Endometrial microvascular endothelial cells (primary cell): ENCODE data around the gene ENAM. TPM values are rescaled to one million over a fixed set of nuclear protein-coding genes. Genes with fewer than 3 reads are reported as not detected.
"Not testable (repeated sequence)": the region's sequence is repeated elsewhere in the genome, so short reads cannot be mapped to it uniquely, and the experiment has no call there.

ENCODE experiments used
- in situ Hi-C: cut with HindIII; loops from 2 replicates; pipeline ENCODE4 v1.10.0; 2017; ENCODE audit warnings: low sequenced_read_pairs, low pct_unique_long_range_greater_than_20kb; ENCODE audit errors: inconsistent ontology term
- total RNA-seq: library from RNA; depleted of rRNA; stranded (reverse); fragments of >200 nt; gene quantifications from one replicate; pipeline ENCODE4 v1.2.3, GENCODE V29; 2015; ENCODE audit errors: inconsistent ontology term

Gene ENAM
- total RNA-seq, 1 donor from 2014 or later, result not detected

DNA sequence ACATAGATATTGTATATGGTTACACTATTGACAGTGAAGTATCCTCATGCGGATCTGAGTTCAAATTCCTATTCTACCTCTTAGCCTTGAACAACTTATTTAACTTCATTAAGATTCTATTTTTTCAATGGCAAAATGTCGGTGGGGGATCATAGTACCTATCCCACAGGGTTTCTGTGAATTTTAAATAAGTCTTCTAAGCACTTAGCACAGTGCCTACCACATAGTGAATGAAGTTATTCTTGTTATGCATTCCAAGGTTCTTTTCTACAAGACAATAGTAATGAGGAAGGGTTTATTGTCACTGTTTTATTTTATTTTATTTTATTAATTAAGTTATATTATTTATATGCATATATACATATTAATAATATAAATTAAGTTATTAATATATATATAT is 8.8 kb upstream of the ENAM start:
- in situ Hi-C loops, result no loop called here

DNA sequence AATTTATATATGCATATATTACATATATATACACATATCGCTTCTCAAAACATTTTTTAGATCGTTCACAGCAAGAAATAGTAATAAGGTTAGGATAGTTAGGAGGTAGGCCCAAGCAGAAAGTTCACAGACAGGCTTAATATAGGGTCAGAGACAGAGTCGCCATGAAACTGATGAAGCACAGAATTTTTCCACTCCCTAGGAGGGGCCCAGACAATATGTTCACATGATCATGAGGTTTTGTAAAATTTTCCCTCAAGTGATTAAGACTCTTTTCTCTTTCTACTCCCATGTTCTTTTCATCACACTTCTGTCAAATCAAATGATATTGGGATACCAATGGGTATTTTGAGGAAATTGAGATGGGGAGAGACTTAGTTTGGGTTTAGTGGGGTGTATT is 5.2 kb upstream of the ENAM start:
- in situ Hi-C loops, result no loop called here

DNA sequence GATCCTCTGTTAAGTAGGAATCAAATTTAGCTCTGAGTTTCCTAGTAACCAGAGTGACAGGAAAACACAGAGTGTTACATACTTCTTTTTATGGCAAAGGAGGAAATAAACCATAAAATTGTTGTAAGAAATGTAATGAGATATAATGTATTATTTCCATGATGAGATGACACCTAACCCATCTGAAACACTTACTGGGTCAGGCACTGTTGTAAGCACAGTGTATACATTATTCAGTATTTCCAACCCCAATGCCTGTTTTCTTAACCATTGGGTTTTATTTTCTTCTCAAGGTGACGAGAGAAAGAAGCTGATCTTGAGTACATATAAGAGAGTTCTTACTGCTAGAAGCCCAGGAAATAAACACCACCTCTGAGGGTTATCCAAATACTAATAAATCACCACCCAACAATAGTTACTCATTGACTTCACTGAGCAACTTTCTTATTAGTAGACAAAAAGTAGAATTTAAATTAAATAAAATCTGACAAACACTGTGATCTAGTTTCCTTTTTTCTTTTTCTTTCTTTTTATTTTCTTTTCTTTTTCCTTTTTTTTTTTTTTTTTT is 4.2 kb upstream of the ENAM start:
- in situ Hi-C loops, result no loop called here

DNA sequence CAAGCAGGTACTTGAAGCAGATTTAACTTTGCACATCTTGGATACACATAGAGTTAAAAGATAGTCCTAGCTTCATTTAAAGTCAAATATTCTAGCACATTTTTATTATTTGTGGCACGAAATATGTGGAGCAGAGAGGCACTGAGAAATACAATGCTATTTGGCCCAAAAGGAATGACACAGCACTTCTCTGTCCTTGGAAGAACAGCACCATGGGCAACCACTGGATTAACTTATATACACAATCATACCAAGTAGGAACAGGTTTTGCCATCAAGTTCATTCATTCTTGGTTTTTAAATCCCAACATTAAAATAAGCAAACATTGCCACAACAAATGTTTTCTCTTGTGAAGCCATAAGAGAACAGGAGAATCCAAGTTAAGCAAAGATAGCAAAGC is 924 bp upstream of the ENAM start:
- in situ Hi-C loops, result no loop called here

DNA sequence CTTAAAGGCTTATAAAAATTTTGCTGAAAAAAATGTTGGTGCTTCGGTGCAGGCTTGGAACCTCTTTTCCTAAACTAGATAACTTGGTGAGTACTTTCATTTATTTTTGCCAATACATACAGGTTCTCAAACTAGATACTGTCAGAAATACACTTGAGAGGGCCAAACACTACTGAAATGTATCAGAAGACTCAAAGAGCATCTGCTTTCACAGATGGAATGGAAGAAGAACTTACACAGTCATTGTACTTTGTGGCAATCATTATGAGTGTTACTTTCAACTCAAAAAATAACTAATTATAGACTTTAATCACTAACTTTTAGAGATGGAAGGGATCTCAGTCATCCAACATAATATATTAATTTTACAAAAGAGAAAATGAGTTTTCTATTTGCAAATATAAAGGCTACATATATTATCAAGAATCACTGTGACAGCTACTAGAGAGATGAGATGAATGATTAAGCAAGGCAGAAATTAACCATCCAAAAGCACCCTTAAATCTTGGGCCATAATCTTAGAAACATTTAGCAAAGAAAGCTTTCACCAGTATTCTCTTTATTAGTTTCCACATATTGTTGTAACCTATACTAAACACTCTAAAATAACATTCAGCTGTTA is 1.0 kb downstream of the ENAM start:
- in situ Hi-C loops, result no loop called here

DNA sequence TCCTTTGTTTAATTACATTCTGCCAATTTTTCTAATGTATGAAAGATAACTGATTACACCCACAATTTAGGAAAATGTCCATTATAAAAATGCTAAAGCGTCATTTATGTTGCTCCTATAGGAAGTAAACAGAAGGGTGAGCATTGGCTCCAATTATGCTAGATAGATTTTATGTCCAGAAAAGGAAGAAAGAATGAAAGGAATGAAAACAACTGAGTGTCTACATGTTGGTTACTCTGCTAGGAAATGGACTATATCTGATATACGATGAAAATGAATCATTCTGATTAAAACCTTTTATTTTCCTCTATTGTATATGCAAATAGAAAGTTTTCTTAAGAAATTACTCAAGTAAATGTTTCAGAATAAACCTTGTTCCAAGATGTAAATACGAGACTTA is 1.6 kb downstream of the ENAM start:
- in situ Hi-C loops, result no loop called here

DNA sequence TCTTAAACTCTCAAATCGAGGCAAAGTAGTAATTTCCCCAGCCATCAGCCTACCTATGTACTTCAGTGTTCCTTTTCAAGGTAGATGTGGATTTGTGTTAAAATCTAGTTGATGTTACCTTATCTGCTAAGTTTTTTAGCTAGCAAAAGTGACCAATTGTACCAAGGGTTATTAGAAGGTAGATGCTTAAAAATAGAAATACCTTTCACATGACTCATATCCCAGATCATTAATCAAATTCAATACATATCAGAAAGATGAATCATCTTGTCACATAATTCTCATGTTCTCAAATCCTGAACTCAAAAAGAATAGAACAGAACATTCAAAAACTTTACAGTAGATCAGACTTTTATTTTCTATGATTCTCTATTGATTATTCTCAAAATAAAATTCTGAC is 3.5 kb downstream of the ENAM start:
- in situ Hi-C loops, result no loop called here

DNA sequence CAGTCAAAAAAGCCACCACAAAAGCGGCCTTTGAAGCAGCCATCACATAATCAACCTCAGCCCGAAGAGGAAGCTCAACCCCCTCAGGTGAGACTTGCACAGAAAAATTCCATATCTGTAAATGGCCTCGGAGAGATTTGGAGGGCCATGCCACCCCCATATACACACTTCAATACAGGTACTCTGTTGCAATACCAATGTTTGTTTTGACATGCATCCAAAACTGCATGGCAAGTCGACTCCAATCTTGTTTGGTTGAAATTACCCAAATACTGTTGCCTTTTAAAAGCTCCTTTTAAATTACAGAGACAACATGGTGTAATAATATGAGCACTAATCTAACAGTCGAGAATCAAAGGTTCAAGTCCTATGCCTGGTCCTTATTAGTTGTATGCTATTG is 5.9 kb downstream of the ENAM start:
- in situ Hi-C loops, result no loop called here

DNA sequence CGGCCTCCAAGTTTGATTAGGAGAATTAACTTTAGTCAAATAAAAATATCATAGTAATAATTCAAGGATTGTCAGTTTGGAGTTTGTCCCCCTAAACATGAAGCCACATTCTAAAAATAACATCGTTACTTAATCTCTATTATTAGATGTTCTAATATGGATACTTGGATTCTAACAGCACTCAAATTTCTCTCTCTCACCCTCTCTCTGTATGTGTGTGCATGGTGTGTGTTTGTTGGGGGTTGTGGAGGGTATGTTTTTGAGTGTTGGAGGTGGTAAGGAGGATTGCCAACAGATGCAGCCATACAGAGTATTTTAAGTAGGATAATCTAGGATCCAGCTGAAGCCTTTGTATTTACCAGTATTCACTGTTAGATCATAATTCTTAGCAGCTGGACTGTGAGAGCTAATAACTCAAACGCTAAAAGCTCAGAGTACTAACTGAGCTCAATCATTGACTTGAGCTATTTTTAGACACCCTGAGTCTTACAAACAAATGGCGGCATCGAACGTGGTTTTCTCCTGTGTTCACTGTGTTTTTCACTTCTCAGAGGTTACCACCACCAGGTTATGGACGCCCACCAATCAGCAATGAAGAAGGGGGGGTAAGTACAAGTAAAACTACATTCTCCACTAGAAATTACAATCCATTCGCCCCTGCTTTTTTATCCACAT is 8.8 kb downstream of the ENAM start:
- in situ Hi-C loops, result no loop called here

DNA sequence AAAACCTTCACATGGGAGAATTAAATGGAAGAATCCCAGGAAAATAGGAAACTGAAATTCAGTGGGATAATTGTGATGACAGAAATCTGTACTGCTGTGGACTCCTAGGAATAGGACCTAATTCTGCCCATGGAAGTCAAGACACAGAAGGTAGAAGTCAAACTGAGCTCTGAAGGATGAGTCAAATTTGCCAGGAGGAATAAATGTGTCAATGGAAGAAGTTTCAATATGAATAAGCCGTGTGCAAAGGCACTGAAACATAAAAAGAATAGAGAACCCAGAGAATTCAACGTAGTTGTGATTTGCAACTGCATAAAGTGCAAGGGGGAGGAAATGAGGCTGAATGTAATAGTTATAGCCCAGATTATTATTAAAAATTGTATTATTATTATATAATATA is 11.6 kb downstream of the ENAM start:
- in situ Hi-C loops, result no loop called here

DNA sequence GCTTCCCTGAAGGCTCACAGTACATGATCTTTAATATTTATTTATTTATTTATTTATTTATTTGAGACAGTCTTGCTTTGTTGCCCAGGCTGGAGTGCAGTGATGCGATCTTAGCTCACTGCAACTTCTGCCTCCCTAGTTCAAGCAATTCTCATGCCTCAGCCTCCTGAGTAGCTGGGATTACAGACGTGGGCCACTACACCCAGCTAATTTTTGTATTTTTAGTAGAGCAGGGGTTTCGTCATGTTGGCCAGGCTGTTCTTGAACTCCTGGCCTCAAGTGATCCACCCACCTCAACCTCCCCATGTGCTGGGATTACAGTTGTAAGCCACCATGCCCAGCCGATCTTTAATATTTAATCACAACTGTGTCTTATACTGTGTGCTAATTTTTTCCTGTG is 22.2 kb downstream of the ENAM start:
- in situ Hi-C loops, result not testable (repeated sequence)

DNA sequence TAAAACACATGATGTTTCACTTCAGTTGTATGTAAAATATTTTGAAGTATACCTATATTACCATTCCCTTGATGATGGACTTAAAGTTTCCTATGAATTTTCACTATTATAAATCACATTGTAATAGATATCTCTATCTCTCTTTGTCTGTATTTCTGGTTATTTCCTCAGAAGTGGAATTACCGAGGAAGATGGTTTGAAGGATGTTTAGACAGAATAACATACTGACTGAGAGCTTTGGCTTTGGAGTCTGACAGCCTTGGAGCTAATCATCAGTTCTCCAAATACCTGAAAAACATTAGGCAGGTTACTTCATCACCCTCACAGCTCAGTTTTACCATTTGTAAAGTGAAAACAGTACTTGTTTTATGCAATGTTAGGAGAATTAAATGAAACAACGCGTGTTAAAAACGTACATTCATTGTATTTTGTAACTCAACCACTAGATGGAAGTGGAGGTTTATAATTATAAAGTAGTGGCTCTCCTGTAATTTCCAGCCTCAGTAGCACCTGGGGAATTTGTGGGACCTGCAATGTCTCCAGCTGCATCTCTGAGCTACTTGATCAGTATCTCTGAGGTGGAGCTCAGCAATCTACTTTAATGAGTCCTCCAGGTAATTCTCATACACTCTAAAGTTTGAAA is 23.4 kb downstream of the ENAM start:
- in situ Hi-C loops, result no loop called here

DNA sequence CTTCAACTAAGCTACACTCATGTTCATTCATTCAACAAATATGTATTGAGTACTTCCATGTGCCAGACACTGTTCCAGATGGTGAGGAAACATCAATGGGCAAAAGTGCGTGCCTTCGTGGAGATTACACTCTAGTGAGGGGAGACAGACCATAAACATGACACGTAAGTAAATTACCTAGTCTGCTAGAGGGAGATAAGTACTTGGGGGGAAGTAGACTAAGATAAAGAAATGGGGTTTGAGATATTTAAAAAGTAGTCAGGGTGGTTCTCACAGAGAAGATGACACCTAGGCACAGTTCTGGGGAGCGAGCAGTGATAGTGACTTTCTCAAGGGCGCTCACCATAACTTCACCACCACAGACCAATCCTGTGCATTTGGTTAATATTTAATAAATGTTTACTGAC is 26.1 kb downstream of the ENAM start:
- in situ Hi-C loops, result no loop called here

DNA sequence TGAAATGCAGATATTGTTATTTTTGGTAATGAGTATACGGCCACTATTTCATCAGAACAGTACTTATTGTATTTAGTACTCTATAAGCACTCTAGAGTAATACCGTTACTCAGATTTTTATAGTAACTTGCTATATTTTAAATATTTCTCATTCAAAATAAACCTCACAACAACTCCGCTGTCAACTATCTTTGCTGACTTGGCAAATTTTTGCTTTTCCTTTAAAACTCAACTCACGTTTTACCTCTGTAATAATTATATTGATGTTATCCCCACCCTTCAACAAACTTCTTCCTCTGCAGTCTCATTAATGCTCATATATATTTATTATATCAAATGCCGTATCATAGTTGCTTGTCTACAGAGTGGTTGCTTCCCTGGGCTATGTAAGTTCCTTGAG is 28.8 kb downstream of the ENAM start:
- in situ Hi-C loops, result no loop called here

DNA sequence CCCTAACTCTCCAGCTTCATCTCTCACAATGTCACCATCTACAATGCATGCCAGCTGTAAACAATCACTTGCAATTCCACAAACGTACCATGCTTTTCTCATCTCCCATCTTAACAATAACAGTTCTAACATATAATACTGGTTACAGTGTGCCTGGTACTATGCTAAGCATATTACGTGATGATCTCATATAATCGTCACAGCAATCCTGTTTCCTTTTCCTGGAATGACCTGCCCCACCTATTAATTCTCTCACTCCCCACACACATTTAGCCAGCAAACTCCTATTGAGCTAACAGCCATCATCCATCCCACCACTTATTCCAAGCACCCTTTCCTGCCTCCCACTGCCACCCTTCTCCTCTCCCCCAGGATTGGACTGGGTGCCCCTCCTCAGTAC is 29.9 kb downstream of the ENAM start:
- in situ Hi-C loops, result no loop called here

DNA sequence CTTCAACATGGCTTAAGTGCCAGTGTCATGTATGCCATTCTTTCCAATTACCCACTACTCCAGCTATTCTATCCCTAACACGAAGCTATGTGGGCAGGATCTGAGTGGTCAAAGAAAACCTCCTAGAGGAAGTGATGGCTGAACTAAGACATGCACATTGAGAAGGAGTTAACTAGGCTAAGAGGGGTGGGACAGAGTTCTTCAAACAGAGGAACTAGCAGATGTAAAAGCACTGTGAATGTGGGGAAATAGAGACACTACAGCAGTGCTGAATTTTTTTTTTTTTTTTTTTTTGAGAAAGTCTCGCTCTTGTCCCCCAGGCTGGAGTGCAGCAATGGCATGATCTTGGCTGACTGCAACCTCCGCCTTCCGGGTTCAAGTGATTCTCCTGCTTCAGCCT is 31.6 kb downstream of the ENAM start:
- in situ Hi-C loops, result no loop called here

DNA sequence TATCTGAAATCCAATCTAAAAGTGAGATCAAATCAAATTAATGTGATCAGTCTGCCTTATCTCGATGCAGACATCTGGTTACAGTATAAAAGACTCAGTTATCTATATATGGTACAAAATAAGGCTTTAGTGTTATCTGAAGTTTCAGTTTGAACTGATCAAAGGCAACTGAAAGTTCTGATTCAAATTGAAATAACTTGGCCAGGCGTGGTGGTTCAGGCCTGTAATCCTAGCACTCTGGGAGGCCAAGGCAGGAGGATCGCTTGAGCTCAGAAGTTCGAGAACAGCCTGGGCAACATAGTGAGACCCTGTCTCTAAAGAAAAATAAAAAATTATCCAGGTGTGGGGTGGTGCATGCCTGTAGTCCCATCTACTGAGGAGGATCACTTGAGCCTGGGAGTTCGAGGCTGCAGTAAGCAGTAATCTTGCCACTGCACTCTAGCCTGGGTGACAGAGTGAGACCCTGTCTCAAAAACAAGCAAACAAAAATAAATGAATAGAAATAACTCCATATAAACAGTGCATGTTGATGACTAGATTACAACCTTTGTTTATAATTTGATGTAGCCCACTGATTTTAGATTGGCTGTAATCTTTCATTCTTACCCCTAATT is 32.9 kb downstream of the ENAM start:
- in situ Hi-C loops, result not testable (repeated sequence)

DNA sequence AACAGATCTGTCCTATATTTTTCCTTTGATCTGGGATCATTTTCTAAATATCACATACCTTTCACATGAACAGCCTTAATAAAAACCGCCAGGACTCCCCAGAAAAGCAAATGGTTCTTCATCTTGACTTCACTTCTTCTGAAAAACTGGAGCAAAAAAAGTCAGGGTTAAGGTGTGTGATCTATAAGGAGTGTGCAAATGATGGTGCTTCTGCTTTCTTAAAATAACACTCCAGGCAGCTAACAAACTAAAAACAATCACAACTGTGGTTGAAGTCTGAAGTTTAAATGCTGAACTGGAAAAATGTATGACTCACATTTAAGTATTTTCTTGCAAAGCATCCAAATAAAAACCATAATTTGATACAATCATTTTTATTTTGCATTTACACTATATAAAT is 37.8 kb downstream of the ENAM start, which contains the start of gene JCHAIN:
JCHAIN (minus strand) TSS at position 140 of the 400 bp plus-strand sequence; CDS start at position 122, 18 bp downstream.
- in situ Hi-C loops, result no loop called here

DNA sequence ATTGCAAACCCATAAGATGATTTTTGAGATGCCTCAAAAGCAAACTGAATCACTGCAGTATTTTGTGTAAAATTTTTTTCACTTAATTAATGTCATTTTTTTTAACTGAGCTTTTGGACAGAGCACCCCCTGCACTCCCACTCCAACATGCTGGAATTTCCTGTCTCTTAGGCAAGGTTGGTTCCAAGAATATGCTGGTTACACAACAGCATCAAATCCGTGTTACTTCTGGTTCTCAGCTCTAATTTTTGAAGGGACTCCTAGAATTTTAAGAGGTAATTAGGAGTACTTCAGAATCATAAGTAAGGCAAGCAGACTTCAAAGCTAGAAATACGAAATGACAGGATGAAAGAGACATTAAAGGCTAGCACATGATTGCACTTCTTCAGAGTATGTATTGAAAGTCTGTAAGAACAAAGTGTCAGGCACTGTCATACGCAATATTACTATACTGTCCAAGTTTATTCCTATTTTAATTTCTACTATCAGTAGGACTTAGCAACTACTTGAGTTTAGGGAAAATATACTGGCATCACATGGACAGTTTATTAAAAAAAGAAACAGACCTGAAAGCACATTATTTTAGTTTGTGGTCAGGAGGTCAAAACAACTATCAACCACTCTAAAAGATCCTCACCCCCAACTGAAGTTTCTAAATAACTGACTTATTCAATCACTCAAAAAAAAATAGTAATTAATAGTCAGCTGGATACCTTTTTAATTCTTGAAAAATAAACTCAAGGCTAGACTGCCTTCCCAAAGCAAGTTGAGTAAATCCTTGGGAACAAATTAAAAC is 39.4 kb downstream of the ENAM start:
- in situ Hi-C loops, result no loop called here
